K562 (cell line): ENCODE data around the gene TRIM27. TPM values are rescaled to one million over a fixed set of nuclear protein-coding genes. Genes with fewer than 3 reads are reported as not detected.

Source experiments
- ARID4B ChIP-seq: sonication (generic); formaldehyde crosslinking; IDR thresholded peaks from 2 replicates; pipeline ENCODE4 v1.8.0; 2022; ENCODE audit warnings: mild to moderate bottlenecking, missing genetic modification reagents
- E2F3 ChIP-seq: fragments of 250-450 bp; sonication (Bioruptor Pico); IDR thresholded peaks from 2 replicates; pipeline ENCODE4 v1.4.0; 2020; ENCODE audit warnings: mild to moderate bottlenecking
- FOXP4 ChIP-seq: sonication (generic); formaldehyde crosslinking; IDR thresholded peaks from 2 replicates; pipeline ENCODE4 v1.8.0; 2022; ENCODE audit warnings: mild to moderate bottlenecking, missing genetic modification reagents, borderline replicate concordance
- HNRNPL ChIP-seq: fragments of 200-400 bp; formaldehyde crosslinking; IDR thresholded peaks from 2 replicates; pipeline ENCODE4 v1.6.1; 2017; ENCODE audit warnings: low read depth, mild to moderate bottlenecking, low read length
- PCBP1 ChIP-seq: fragments of 200-400 bp; formaldehyde crosslinking; IDR thresholded peaks from 2 replicates; pipeline ENCODE4 v1.6.1; 2018; ENCODE audit warnings: mild to moderate bottlenecking, low read depth, low read length; ENCODE audit not compliant: poor library complexity, severe bottlenecking
- POLR3A ChIP-seq: IDR thresholded peaks from 2 replicates; pipeline ENCODE4 v1.6.1; 2011; ENCODE audit warnings: borderline replicate concordance, mild to moderate bottlenecking, moderate library complexity; ENCODE audit not compliant: insufficient read length, insufficient read depth; ENCODE audit errors: extremely low read depth
- RCOR1 ChIP-seq, 2 experiments: IDR thresholded peaks; 2 replicates each; pipeline ENCODE4 v1.6.1; 2012; ENCODE audit warnings: low read depth in 2 of 2, low read length in 2 of 2, borderline replicate concordance in 1 of 2, improper control_type of control experiment in 1 of 2
- REST ChIP-seq, 2 experiments: fragments of 450-650 bp; formaldehyde crosslinking in 1 of 2; IDR thresholded peaks; 2 replicates each; pipeline versions ENCODE4 v1.4.0 to v1.6.1; 2014 to 2020; ENCODE audit warnings: mild to moderate bottlenecking in 2 of 2, borderline replicate concordance in 1 of 2, low read depth in 1 of 2
- ZFP30 ChIP-seq: fragments of 250-450 bp; sonication (Bioruptor Pico); IDR thresholded peaks from 2 replicates; pipeline ENCODE4 v1.8.0; 2022; ENCODE audit warnings: moderate library complexity, mild to moderate bottlenecking, inconsistent platforms, borderline replicate concordance
- ZNF165 ChIP-seq: fragments of 250-450 bp; sonication (Bioruptor Pico); IDR thresholded peaks from 2 replicates; pipeline ENCODE4 v1.4.0; 2020; ENCODE audit warnings: borderline replicate concordance
- polyA plus RNA-seq, 8 experiments: library from polyadenylated mRNA; depleted of rRNA in 4 of 8; stranded (reverse) in 5 of 8; unstranded in 3 of 8; fragments of >200 nt; fragmentation: Nextera tagmentation in 2 of 8; fragmentation: Illumina TruSeq in 1 of 8; extraction: Ambion mirVana in 2 of 8; extraction: Trizol in 1 of 8; gene quantifications; 2 replicates each; pipeline versions ENCODE4 v1.2.1 to v1.2.3, GENCODE V29; 2011 to 2014; ENCODE audit warnings: inconsistent platforms in 1 of 8, missing spikeins in 1 of 8
- total RNA-seq, 7 experiments: library from RNA; depleted of rRNA in 6 of 7; stranded (reverse); fragments of >200 nt in 6 of 7; fragmentation: Illumina TruSeq in 2 of 7; extraction: Trizol in 2 of 7; gene quantifications; 2 replicates each; pipeline versions ENCODE4 v1.2.1 to v1.2.3, GENCODE V29; 2011 to 2021; ENCODE audit warnings: low replicate concordance in 1 of 7

The TRIM27 gene
- total and polyA plus RNA-seq, 9 of the 15 experiments (the other 6 are each of a cell fraction or from before 2014, with no cell fraction given): 37.7 to 235 (median 122) TPM

GRCh38 chr6:28923318-28924102 lies at the start of gene TRIM27 (continued):
- TF ChIP-seq REST (IDR thresholded peaks at IDR 0.05; ENCODE audit: borderline replicate concordance): no peak; the same call in 1 of the 2 replicates
- 0 out of 2 replicates have a peak, but pooled peaks have one; percentile 43 for TF ChIP-seq REST (CRISPR knock-in tag; IDR thresholded peaks at IDR 0.05; ENCODE audit: low read depth)
- peak; percentile 16 for TF ChIP-seq PCBP1
- TF ChIP-seq FOXP4 (CRISPR knock-in tag): peak; percentile 84
- TF ChIP-seq ZNF165 (CRISPR knock-in tag): 0 out of 2 replicates have a peak, but pooled peaks have one; percentile 78
- TF ChIP-seq ZFP30 (CRISPR knock-in tag): no peak
- TF ChIP-seq POLR3A: no peak
- peak in 1 of 2 experiments; percentile 8; a peak in 1 of 4 replicates for TF ChIP-seq RCOR1 (IDR thresholded peaks at IDR 0.05; ENCODE audit: borderline replicate concordance in 1 of 2, low read depth in 2 of 2, low read length in 2 of 2)
- no peak for TF ChIP-seq E2F3
- peak; percentile 89 for TF ChIP-seq ARID4B (CRISPR knock-in tag)
- TF ChIP-seq HNRNPL: peak; percentile 92
